H1 (cell line): ENCODE measurements around the gene WASL.

Experiments
- BRCA1 ChIP-seq: IDR thresholded peaks from 2 replicates; pipeline ENCODE4 v1.6.1; 2012; ENCODE audit warnings: low read depth, low read length, improper control_type of control experiment
- CBX5 ChIP-seq: fragments of 300-800, 300-1000 bp; sonication (generic); IDR thresholded peaks from 2 replicates; pipeline ENCODE4 v1.7.1; 2016; ENCODE audit warnings: antibody characterized with exemption, low read length, low read depth
- CBX8 ChIP-seq: fragments of 300-800, 300-1000 bp; sonication (generic); IDR thresholded peaks from 2 replicates; pipeline ENCODE4 v1.7.1; 2016; ENCODE audit warnings: low read depth, low read length, borderline replicate concordance
- CTCF ChIP-seq, 3 experiments: IDR thresholded peaks; 1 replicate in 2 of 3; 2 replicates in 1 of 3; pipeline versions ENCODE4 v1.5.1 to v1.6.1; 2011; ENCODE audit warnings: low read length in 3 of 3, mild to moderate bottlenecking in 3 of 3, inconsistent platforms in 2 of 3, low read depth in 1 of 3, moderate library complexity in 1 of 3; ENCODE audit not compliant: insufficient read depth in 1 of 3; ENCODE audit errors: control extremely low read depth in 1 of 3
- EP300 ChIP-seq, 2 experiments: IDR thresholded peaks; 1 replicate in 1 of 2; 2 replicates in 1 of 2; pipeline ENCODE4 v1.6.1; 2011 to 2012; ENCODE audit warnings: low read depth in 2 of 2, low read length in 2 of 2, mild to moderate bottlenecking in 2 of 2, borderline replicate concordance in 1 of 2, inconsistent platforms in 1 of 2, moderate library complexity in 1 of 2
- EZH2 ChIP-seq: fragments of 200-600 bp; sonication (generic); IDR thresholded peaks from 2 replicates; pipeline ENCODE4 v1.7.1; 2012; ENCODE audit warnings: low read depth, mild to moderate bottlenecking, moderate library complexity, low read length, inconsistent platforms; ENCODE audit not compliant: severe bottlenecking
- HDAC2 ChIP-seq, 2 experiments: fragments of 300-600 bp in 1 of 2; sonication (generic) in 1 of 2; IDR thresholded peaks; 2 replicates each; pipeline ENCODE4 v1.6.1; 2011 to 2012; ENCODE audit warnings: low read depth in 2 of 2, low read length in 2 of 2, mild to moderate bottlenecking in 2 of 2, moderate library complexity in 2 of 2, borderline replicate concordance in 1 of 2, inconsistent platforms in 1 of 2
- KDM1A ChIP-seq: fragments of 200-600, 300-600 bp; sonication (generic); IDR thresholded peaks from 2 replicates; pipeline ENCODE4 v1.7.1; 2016; ENCODE audit warnings: mild to moderate bottlenecking, low read length, borderline replicate concordance
- MAX ChIP-seq: IDR thresholded peaks from 2 replicates; pipeline ENCODE4 v1.6.1; 2012; ENCODE audit warnings: inconsistent platforms
- POLR2A ChIP-seq, 2 experiments: IDR thresholded peaks; 1 replicate in 1 of 2; 2 replicates in 1 of 2; pipeline ENCODE4 v1.6.1; 2011; ENCODE audit warnings: low read depth in 2 of 2, low read length in 2 of 2, mild to moderate bottlenecking in 2 of 2; ENCODE audit errors: control extremely low read depth in 1 of 2
- POLR2AphosphoS5 ChIP-seq: IDR thresholded peaks from 2 replicates; pipeline ENCODE4 v1.6.1; 2011; ENCODE audit warnings: low read depth, low read length
- RFX5 ChIP-seq: IDR thresholded peaks from 2 replicates; pipeline ENCODE4 v1.6.1; 2011; ENCODE audit warnings: low read depth, low read length, improper control_type of control experiment, borderline replicate concordance
- TAF1 ChIP-seq: IDR thresholded peaks from 2 replicates; pipeline ENCODE4 v1.6.1; 2011; ENCODE audit warnings: mild to moderate bottlenecking, low read depth, low read length

GRCh38 chr7:123772652-123773051, 23.8 kb upstream of the WASL start:
- no peak for TF ChIP-seq POLR2A (IDR thresholded peaks at IDR 0.05; ENCODE audit: control extremely low read depth in 1 of 2, low read depth in 2 of 2, low read length in 2 of 2)
- no peak for TF ChIP-seq CTCF (IDR thresholded peaks at IDR 0.05; ENCODE audit: control extremely low read depth in 1 of 3, insufficient read depth in 1 of 3, low read depth in 1 of 3, low read length in 3 of 3)
- no peak for TF ChIP-seq EP300 (IDR thresholded peaks at IDR 0.05; ENCODE audit: borderline replicate concordance in 1 of 2, low read depth in 2 of 2, low read length in 2 of 2)
- TF ChIP-seq RFX5 = no peak
- TF ChIP-seq HDAC2 (IDR thresholded peaks at IDR 0.05; ENCODE audit: borderline replicate concordance in 1 of 2, low read depth in 2 of 2, low read length in 2 of 2) = no peak
- TF ChIP-seq POLR2AphosphoS5 = no peak
- no peak for TF ChIP-seq CBX5
- no peak for TF ChIP-seq MAX
- TF ChIP-seq TAF1 = no peak
- no peak for TF ChIP-seq BRCA1
- no peak for TF ChIP-seq KDM1A
- TF ChIP-seq CBX8 = no peak
- no peak for TF ChIP-seq EZH2
